Astrocyte (in vitro differentiated cells and primary cell): ENCODE data around the gene SYNGR1. TPM values are rescaled to one million over a fixed set of nuclear protein-coding genes. Genes with fewer than 3 reads are reported as not detected.

Source experiments
- DNase-seq: peaks from one replicate; pipeline ENCODE4 v3.0.0-alpha.2; 2010; ENCODE audit warnings: low read depth
- FAIRE-seq: peaks from 2 replicates; lab custom pipeline; 2011; peaks lifted over from hg19 to GRCh38; lab: Jason Lieb, UNC
- H2AFZ ChIP-seq: 2 replicates; pipeline ENCODE4 v1.6.0; 2012; ENCODE audit warnings: low read depth, low read length, inconsistent platforms
- H3K27ac ChIP-seq: 2 replicates; pipeline ENCODE4 v1.5.1; 2011; ENCODE audit warnings: low read depth, low read length, inconsistent platforms
- H3K27me3 ChIP-seq: 2 replicates; pipeline ENCODE4 v1.6.0; 2011; ENCODE audit warnings: low read length, inconsistent platforms; ENCODE audit not compliant: insufficient read depth
- H3K36me3 ChIP-seq: 2 replicates; pipeline ENCODE4 v1.5.1; 2011; ENCODE audit warnings: low read length, inconsistent platforms; ENCODE audit not compliant: insufficient read depth
- H3K4me1 ChIP-seq: 2 replicates; pipeline ENCODE4 v1.5.1; 2011; ENCODE audit warnings: low read length, inconsistent platforms; ENCODE audit not compliant: insufficient read depth
- H3K4me2 ChIP-seq: 2 replicates; pipeline ENCODE4 v1.6.0; 2012; ENCODE audit warnings: low read length, inconsistent platforms
- H3K4me3 ChIP-seq: 2 replicates; pipeline ENCODE4 v1.5.1; 2011; ENCODE audit warnings: low read depth, mild to moderate bottlenecking, low read length, inconsistent platforms; ENCODE audit not compliant: insufficient read depth
- H3K79me2 ChIP-seq: 2 replicates; pipeline ENCODE4 v1.6.0; 2012; ENCODE audit warnings: mild to moderate bottlenecking, low read length, inconsistent platforms; ENCODE audit not compliant: insufficient read depth
- H3K9ac ChIP-seq: 2 replicates; pipeline ENCODE4 v1.6.0; 2012; ENCODE audit warnings: mild to moderate bottlenecking, low read length, inconsistent platforms
- H3K9me3 ChIP-seq: 2 replicates; pipeline ENCODE4 v1.5.1; 2012; ENCODE audit warnings: low read depth, mild to moderate bottlenecking, low read length, inconsistent platforms; ENCODE audit not compliant: insufficient read depth
- H4K20me1 ChIP-seq: 2 replicates; pipeline ENCODE4 v1.6.0; 2012; ENCODE audit warnings: low read length, inconsistent platforms; ENCODE audit not compliant: insufficient read depth
- H3K27ac Mint-ChIP-seq: one replicate; pipeline ENCODE4 v1.8.0; 2021; ENCODE audit warnings: mild to moderate bottlenecking, mixed read lengths; ENCODE audit not compliant: unreplicated experiment
- H3K27me3 Mint-ChIP-seq: one replicate; pipeline ENCODE4 v1.8.0; 2021; ENCODE audit warnings: low read depth, mixed read lengths; ENCODE audit not compliant: unreplicated experiment
- H3K36me3 Mint-ChIP-seq: one replicate; pipeline ENCODE4 v1.8.0; 2021; ENCODE audit warnings: low read depth, mixed read lengths; ENCODE audit not compliant: unreplicated experiment
- H3K4me1 Mint-ChIP-seq: one replicate; pipeline ENCODE4 v1.8.0; 2021; ENCODE audit warnings: low read depth, mixed read lengths; ENCODE audit not compliant: unreplicated experiment
- H3K4me3 Mint-ChIP-seq: one replicate; pipeline ENCODE4 v1.8.0; 2021; ENCODE audit warnings: mild to moderate bottlenecking, moderate library complexity, mixed read lengths; ENCODE audit not compliant: unreplicated experiment
- H3K9me3 Mint-ChIP-seq: one replicate; pipeline ENCODE4 v1.8.0; 2021; ENCODE audit warnings: mild to moderate bottlenecking, mixed read lengths; ENCODE audit not compliant: unreplicated experiment
- CTCF ChIP-seq: IDR thresholded peaks from 2 replicates; pipeline ENCODE4 v1.5.1; 2011; ENCODE audit warnings: low read depth, mild to moderate bottlenecking, inconsistent platforms, low read length, moderate library complexity; ENCODE audit not compliant: insufficient read depth
- EZH2 ChIP-seq: IDR thresholded peaks from 2 replicates; pipeline ENCODE4 v1.6.1; 2012; ENCODE audit warnings: mild to moderate bottlenecking, low read length, inconsistent platforms; ENCODE audit not compliant: insufficient read depth
- total RNA-seq: library from RNA; stranded (reverse); gene quantifications from 2 replicates; pipeline ENCODE4 v1.2.1, GENCODE V29; 2021

SYNGR1 gene
- total RNA-seq, 1 donor from 2014 or later: 12.0 TPM

- H3K79me2 ChIP-seq: no peaks in the 10 kb centered on the region
- TF ChIP-seq EZH2 (no peak), CTCF (no peak)
- Mint-ChIP-seq H3K27ac (no peak overlapping the region), H3K4me1 (no peaks in the 10 kb centered on the region), H3K9me3 (no peaks in the 10 kb centered on the region), H3K4me3 (no peak overlapping the region), H3K36me3 (no peaks in the 10 kb centered on the region), H3K27me3 (no peaks in the 10 kb centered on the region)
- no peaks in the 10 kb centered on the region for H4K20me1 ChIP-seq
- H3K4me3 ChIP-seq: no peak overlapping the region
- H3K4me1 ChIP-seq: peaks cover 5% of the 10 kb centered on the region
- no peak overlapping the region for H2AFZ ChIP-seq
- FAIRE-seq (no peak), DNase-seq (no peak)
- no peaks in the 10 kb centered on the region for H3K27me3 ChIP-seq
- H3K36me3 ChIP-seq: no peaks in the 10 kb centered on the region
- H3K9me3 ChIP-seq: no peaks in the 10 kb centered on the region
- H3K9ac ChIP-seq: no peak overlapping the region
- H3K4me2 ChIP-seq: no peak overlapping the region
- H3K27ac ChIP-seq: no peak overlapping the region
These were observed 30.3 kb downstream of the SYNGR1 start for GRCh38 chr22:39379756-39380730.

GRCh38 chr22:39381009-39381755 is 31.4 kb downstream of the SYNGR1 start:
- Mint-ChIP-seq H3K4me1 (no peaks in the 10 kb centered on the region), H3K36me3 (no peaks in the 10 kb centered on the region), H3K4me3 (peak overlapping the region; percentile 31), H3K27me3 (no peaks in the 10 kb centered on the region), H3K27ac (no peak overlapping the region), H3K9me3 (no peaks in the 10 kb centered on the region)
- H3K27me3 ChIP-seq: no peaks in the 10 kb centered on the region
- no peak overlapping the region for H3K4me3 ChIP-seq
- H3K9me3 ChIP-seq: no peaks in the 10 kb centered on the region
- no peaks in the 10 kb centered on the region for H4K20me1 ChIP-seq
- no peak for TF ChIP-seq EZH2
- H2AFZ ChIP-seq: no peak overlapping the region
- FAIRE-seq (no peak), DNase-seq (no peak)
- H3K4me2 ChIP-seq: no peak overlapping the region
- no peaks in the 10 kb centered on the region for H3K79me2 ChIP-seq
- H3K9ac ChIP-seq: no peak overlapping the region
- no peaks in the 10 kb centered on the region for H3K36me3 ChIP-seq
- H3K27ac ChIP-seq: no peak overlapping the region
- peaks cover 5% of the 10 kb centered on the region for H3K4me1 ChIP-seq

GRCh38 chr22:39381930-39382329 is 32.1 kb downstream of the SYNGR1 start:
- TF ChIP-seq EZH2 (no peak), CTCF (no peak)
- FAIRE-seq: no peak
- no peaks in the 10 kb centered on the region for H3K9me3 Mint-ChIP-seq

More at GRCh38 chr22:39381930-39382329, 32.1 kb downstream of the SYNGR1 start:
- no peak overlapping the region for H3K4me2 ChIP-seq
- no peak overlapping the region for H3K9ac ChIP-seq
- H2AFZ ChIP-seq: no peak overlapping the region
- H3K27me3 Mint-ChIP-seq: peaks cover under 1% of the 10 kb centered on the region
- no peaks in the 10 kb centered on the region for H3K36me3 Mint-ChIP-seq
- H3K4me3 Mint-ChIP-seq: no peak overlapping the region
- H4K20me1 ChIP-seq: no peaks in the 10 kb centered on the region
- no peaks in the 10 kb centered on the region for H3K9me3 ChIP-seq
- no peak overlapping the region for H3K27ac ChIP-seq
- H3K4me3 ChIP-seq: no peak overlapping the region
- no peak overlapping the region for H3K27ac Mint-ChIP-seq
- H3K27me3 ChIP-seq: no peaks in the 10 kb centered on the region
- H3K79me2 ChIP-seq: no peaks in the 10 kb centered on the region
- H3K36me3 ChIP-seq: no peaks in the 10 kb centered on the region
- DNase-seq: no peak
- H3K4me1 ChIP-seq: peaks cover 5% of the 10 kb centered on the region
- H3K4me1 Mint-ChIP-seq: no peaks in the 10 kb centered on the region
